Activated CD4-positive, alpha-beta T cell treated with anti-CD3 and anti-CD28 coated beads, Interleukin-2, amount 10 ng/mL, durations not matched to agents 24 days and 14 days (primary cell): ENCODE results near the gene ADAMTS10. TPM values are rescaled to one million over a fixed set of nuclear protein-coding genes. Genes with fewer than 3 reads are reported as not detected.

Experiments used
- DNase-seq: peaks from one replicate; pipeline ENCODE4 v3.0.0; 2022
- H3K27ac Mint-ChIP-seq: one replicate; pipeline ENCODE4 v1.8.0; 2022; ENCODE audit warnings: mild to moderate bottlenecking, mixed read lengths
- H3K27me3 Mint-ChIP-seq: one replicate; pipeline ENCODE4 v1.8.0; 2022; ENCODE audit warnings: mixed read lengths
- H3K36me3 Mint-ChIP-seq: one replicate; pipeline ENCODE4 v1.8.0; 2022; ENCODE audit warnings: low read depth, mild to moderate bottlenecking, mixed read lengths
- H3K4me1 Mint-ChIP-seq: one replicate; pipeline ENCODE4 v1.8.0; 2021; ENCODE audit warnings: mixed read lengths
- H3K4me3 Mint-ChIP-seq: one replicate; pipeline ENCODE4 v1.8.0; 2022; ENCODE audit warnings: mild to moderate bottlenecking, moderate library complexity, mixed read lengths
- H3K9me3 Mint-ChIP-seq: one replicate; pipeline ENCODE4 v1.8.0; 2021; ENCODE audit warnings: mixed read lengths
- intact Hi-C: fragments of 100-400 bp; cut with micrococcal nuclease; formaldehyde crosslinking; loops from one replicate; pipeline ENCODE4 v1.15.1; 2023
- total RNA-seq: library from RNA; stranded (reverse); gene quantifications from 2 replicates; pipeline ENCODE4 v1.2.3, GENCODE V29; 2022

The ADAMTS10 gene
- total RNA-seq, 1 donor from 2014 or later, result 2.4 TPM

GRCh38 chr19:8615024-8615423, 4.5 kb upstream of the ADAMTS10 start:
- no peak for DNase-seq
- Mint-ChIP-seq H3K27me3 (peaks cover 9% of the 10 kb centered on the region), H3K27ac (no peak overlapping the region), H3K4me3 (no peak overlapping the region), H3K9me3 (no peaks in the 10 kb centered on the region), H3K36me3 (peaks cover 1% of the 10 kb centered on the region), H3K4me1 (peaks cover 8% of the 10 kb centered on the region)
- intact Hi-C loops, result loop anchor here (1.0 kb wide), 1 partner anchor 79 kb away; no protein-coding TSS in a partner anchor

- intact Hi-C loops, result no loop called here
- H3K36me3 Mint-ChIP-seq, result peaks cover 2% of the 10 kb centered on the region
These were observed 3.9 kb upstream of the ADAMTS10 start for GRCh38 chr19:8614455-8614854.

DNA sequence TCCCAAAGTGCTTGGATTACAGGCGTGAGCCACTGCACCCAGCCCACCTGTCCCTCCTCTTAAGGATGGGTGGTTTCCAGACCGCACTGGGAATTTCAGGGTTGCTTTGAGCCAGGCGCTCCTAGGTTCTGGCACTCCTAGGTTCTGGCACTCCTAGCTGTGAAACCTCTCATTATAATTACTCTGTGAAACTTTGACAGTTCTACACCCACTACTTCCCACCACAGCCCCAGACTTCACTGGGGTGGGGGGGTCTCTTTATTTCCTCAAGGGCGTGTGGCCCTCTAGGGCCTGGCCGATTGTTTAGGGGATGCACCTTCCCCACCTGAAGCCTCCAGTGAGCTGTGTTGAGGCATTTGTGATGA, 2.3 kb upstream of the ADAMTS10 start:
- H3K4me3 Mint-ChIP-seq, result no peak overlapping the region
- no peak overlapping the region for H3K27ac Mint-ChIP-seq
- H3K36me3 Mint-ChIP-seq, result peaks cover 2% of the 10 kb centered on the region
- H3K4me1 Mint-ChIP-seq, result peaks cover 15% of the 10 kb centered on the region
- DNase-seq, result no peak
- peaks cover 21% of the 10 kb centered on the region for H3K27me3 Mint-ChIP-seq
- intact Hi-C loops, result no loop called here
- H3K9me3 Mint-ChIP-seq, result no peaks in the 10 kb centered on the region

More at GRCh38 chr19:8614455-8614854, 3.9 kb upstream of the ADAMTS10 start:
- Mint-ChIP-seq H3K27me3 (peaks cover 13% of the 10 kb centered on the region), H3K27ac (no peak overlapping the region), H3K9me3 (no peaks in the 10 kb centered on the region), H3K4me3 (no peak overlapping the region), H3K4me1 (peaks cover 12% of the 10 kb centered on the region)
- DNase-seq, result no peak

- peaks cover 21% of the 10 kb centered on the region for H3K27me3 Mint-ChIP-seq
These were observed 1.6 kb upstream of the ADAMTS10 start for GRCh38 chr19:8611877-8612806.

GRCh38 chr19:8611391-8611876, 919 bp upstream of the ADAMTS10 start:
- peak overlapping the region; percentile 28 for H3K4me3 Mint-ChIP-seq

More at GRCh38 chr19:8611877-8612806, 1.6 kb upstream of the ADAMTS10 start:
- intact Hi-C loops, result no loop called here
- no peak overlapping the region for H3K27ac Mint-ChIP-seq
- peaks cover 15% of the 10 kb centered on the region for H3K4me1 Mint-ChIP-seq
- H3K9me3 Mint-ChIP-seq, result no peaks in the 10 kb centered on the region
- DNase-seq, result no peak
- H3K4me3 Mint-ChIP-seq, result peak overlapping the region; percentile 66
- peaks cover 2% of the 10 kb centered on the region for H3K36me3 Mint-ChIP-seq

GRCh38 chr19:8610936-8611300, 403 bp upstream of the ADAMTS10 start:
- Mint-ChIP-seq H3K4me1 (peaks cover 15% of the 10 kb centered on the region), H3K9me3 (peaks cover 4% of the 10 kb centered on the region), H3K4me3 (no peak overlapping the region), H3K36me3 (peaks cover 2% of the 10 kb centered on the region), H3K27me3 (peaks cover 21% of the 10 kb centered on the region), H3K27ac (no peak overlapping the region)
- no peak for DNase-seq
- intact Hi-C loops, result no loop called here

More at GRCh38 chr19:8611391-8611876, 919 bp upstream of the ADAMTS10 start:
- Mint-ChIP-seq H3K27ac (no peak overlapping the region), H3K36me3 (peaks cover 2% of the 10 kb centered on the region), H3K27me3 (peaks cover 21% of the 10 kb centered on the region), H3K4me1 (peaks cover 15% of the 10 kb centered on the region), H3K9me3 (peaks cover 4% of the 10 kb centered on the region)
- intact Hi-C loops, result no loop called here
- no peak for DNase-seq

GRCh38 chr19:8609279-8610040, 1.1 kb downstream of the ADAMTS10 start:
- Mint-ChIP-seq H3K36me3 (peaks cover 4% of the 10 kb centered on the region), H3K4me1 (peaks cover 15% of the 10 kb centered on the region), H3K4me3 (peak overlapping the region; percentile 86), H3K9me3 (peaks cover 4% of the 10 kb centered on the region), H3K27me3 (peaks cover 18% of the 10 kb centered on the region), H3K27ac (peak overlapping the region; percentile 43)
- intact Hi-C loops, result no loop called here
- no peak for DNase-seq

DNA sequence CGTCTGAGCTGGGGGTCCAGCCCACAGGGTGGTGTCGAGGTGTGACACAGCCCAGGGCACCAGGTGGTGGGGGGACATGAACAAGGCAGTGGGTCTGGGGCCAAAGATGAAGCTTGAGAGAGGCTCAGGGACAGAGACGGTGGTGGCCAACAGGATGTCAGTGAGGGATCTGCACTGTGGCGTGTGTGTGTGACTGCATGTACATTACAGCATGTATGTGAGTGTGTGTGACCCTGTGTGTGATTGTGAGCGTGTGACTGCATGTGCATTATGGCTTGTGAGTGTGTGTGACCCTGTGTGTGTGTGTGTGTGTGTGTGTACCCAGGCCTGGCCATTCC, 1.6 kb downstream of the ADAMTS10 start:
- DNase-seq, result no peak
- Mint-ChIP-seq H3K36me3 (peaks cover 4% of the 10 kb centered on the region), H3K27ac (no peak overlapping the region), H3K27me3 (peaks cover 18% of the 10 kb centered on the region), H3K4me3 (peak overlapping the region; percentile 35), H3K4me1 (peaks cover 15% of the 10 kb centered on the region), H3K9me3 (peaks cover 4% of the 10 kb centered on the region)
- intact Hi-C loops, result no loop called here

DNA sequence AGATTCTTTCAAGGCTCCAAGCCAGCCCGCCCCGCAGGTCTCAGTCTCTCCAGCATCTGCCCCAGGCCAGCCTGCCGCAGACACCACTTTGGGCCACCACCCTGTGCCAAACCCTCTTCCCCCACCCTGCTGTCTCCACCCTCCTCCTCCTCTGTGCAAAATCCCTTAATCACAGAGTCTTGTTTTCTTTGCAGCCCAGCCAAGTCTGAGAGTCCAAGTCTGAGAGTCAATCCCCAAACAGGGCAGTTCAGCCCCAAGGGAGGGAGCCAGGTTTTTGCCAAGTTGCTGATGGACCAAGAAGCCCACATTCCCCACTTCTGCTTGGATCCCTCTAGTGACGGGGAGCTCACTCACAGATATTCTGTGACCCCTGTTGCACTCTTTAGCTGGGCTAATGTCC, 3.1 kb downstream of the ADAMTS10 start:
- intact Hi-C loops, result no loop called here
- H3K4me1 Mint-ChIP-seq, result peaks cover 13% of the 10 kb centered on the region
- H3K27ac Mint-ChIP-seq, result no peak overlapping the region
- no peak for DNase-seq
- H3K9me3 Mint-ChIP-seq, result peaks cover 7% of the 10 kb centered on the region
- peaks cover 7% of the 10 kb centered on the region for H3K36me3 Mint-ChIP-seq
- peaks cover 17% of the 10 kb centered on the region for H3K27me3 Mint-ChIP-seq
- H3K4me3 Mint-ChIP-seq, result no peak overlapping the region

- Mint-ChIP-seq H3K4me1 (peaks cover 10% of the 10 kb centered on the region), H3K9me3 (peaks cover 7% of the 10 kb centered on the region), H3K27me3 (peaks cover 15% of the 10 kb centered on the region), H3K4me3 (no peak overlapping the region), H3K27ac (no peak overlapping the region), H3K36me3 (peaks cover 7% of the 10 kb centered on the region)
- DNase-seq, result no peak
- intact Hi-C loops, result no loop called here
These were observed 5.0 kb downstream of the ADAMTS10 start for GRCh38 chr19:8605514-8605913.

- no peaks in the 10 kb centered on the region for H3K27me3 Mint-ChIP-seq
- DNase-seq, result no peak
- no peaks in the 10 kb centered on the region for H3K4me1 Mint-ChIP-seq
- H3K27ac Mint-ChIP-seq, result no peak overlapping the region
- H3K4me3 Mint-ChIP-seq, result no peak overlapping the region
- intact Hi-C loops, result no loop called here
- H3K36me3 Mint-ChIP-seq, result peaks cover 5% of the 10 kb centered on the region
- peaks cover 7% of the 10 kb centered on the region for H3K9me3 Mint-ChIP-seq
These were observed 8.7 kb downstream of the ADAMTS10 start for GRCh38 chr19:8601796-8602195.

- intact Hi-C loops, result no loop called here
- H3K4me3 Mint-ChIP-seq, result no peak overlapping the region
- H3K27me3 Mint-ChIP-seq, result no peaks in the 10 kb centered on the region
- H3K36me3 Mint-ChIP-seq, result peaks cover 5% of the 10 kb centered on the region
- DNase-seq, result no peak
- H3K4me1 Mint-ChIP-seq, result no peaks in the 10 kb centered on the region
- H3K27ac Mint-ChIP-seq, result no peak overlapping the region
- peaks cover 4% of the 10 kb centered on the region for H3K9me3 Mint-ChIP-seq
These were observed 9.7 kb downstream of the ADAMTS10 start for GRCh38 chr19:8600816-8601215.

DNA sequence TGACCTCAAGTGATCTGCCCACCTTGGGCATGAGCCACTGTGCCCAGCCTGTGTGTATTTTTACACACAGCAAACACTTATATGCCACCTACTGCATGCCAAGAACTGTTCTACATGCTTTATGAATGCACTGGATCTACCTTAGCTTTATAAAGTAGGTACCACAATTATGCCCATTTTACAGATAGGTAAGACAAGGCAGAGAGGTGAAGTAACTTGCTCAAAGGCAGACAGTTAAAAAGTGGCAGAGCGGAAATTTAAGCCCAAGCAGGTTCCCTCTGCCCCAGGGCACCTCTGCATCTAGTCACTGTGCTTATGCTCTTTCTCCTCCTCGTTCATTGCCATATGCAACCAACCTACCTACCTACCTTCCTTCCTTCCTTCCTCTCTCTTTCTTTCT, 10.5 kb downstream of the ADAMTS10 start:
- DNase-seq, result no peak
- intact Hi-C loops, result no loop called here
- Mint-ChIP-seq H3K4me3 (no peak overlapping the region), H3K27ac (no peak overlapping the region), H3K9me3 (peaks cover 4% of the 10 kb centered on the region), H3K36me3 (peaks cover 5% of the 10 kb centered on the region), H3K4me1 (no peaks in the 10 kb centered on the region), H3K27me3 (no peaks in the 10 kb centered on the region)

- Mint-ChIP-seq H3K27me3 (peaks cover 10% of the 10 kb centered on the region), H3K27ac (no peak overlapping the region), H3K4me3 (no peak overlapping the region), H3K36me3 (peaks cover 4% of the 10 kb centered on the region), H3K4me1 (peaks cover 9% of the 10 kb centered on the region), H3K9me3 (peaks cover 12% of the 10 kb centered on the region)
- intact Hi-C loops, result no loop called here
- DNase-seq, result no peak
These were observed 14.3 kb downstream of the ADAMTS10 start for GRCh38 chr19:8596168-8596567.
